Renal cortical epithelial cell (primary cell): Measurements from ENCODE around the gene PLCH2. TPM values are rescaled to one million over a fixed set of nuclear protein-coding genes. Genes with fewer than 3 reads are reported as not detected.

Experiments
- DNase-seq: peaks from one replicate; pipeline ENCODE4 v3.0.0-alpha.2; 2011; ENCODE audit warnings: low read depth
- total RNA-seq: library from RNA; depleted of rRNA; stranded (reverse); fragments of >200 nt; gene quantifications from 2 replicates; pipeline ENCODE4 v1.2.3, GENCODE V29; 2014

PLCH2 gene
- total RNA-seq, 1 donor from 2014 or later = 0.05 TPM

DNA sequence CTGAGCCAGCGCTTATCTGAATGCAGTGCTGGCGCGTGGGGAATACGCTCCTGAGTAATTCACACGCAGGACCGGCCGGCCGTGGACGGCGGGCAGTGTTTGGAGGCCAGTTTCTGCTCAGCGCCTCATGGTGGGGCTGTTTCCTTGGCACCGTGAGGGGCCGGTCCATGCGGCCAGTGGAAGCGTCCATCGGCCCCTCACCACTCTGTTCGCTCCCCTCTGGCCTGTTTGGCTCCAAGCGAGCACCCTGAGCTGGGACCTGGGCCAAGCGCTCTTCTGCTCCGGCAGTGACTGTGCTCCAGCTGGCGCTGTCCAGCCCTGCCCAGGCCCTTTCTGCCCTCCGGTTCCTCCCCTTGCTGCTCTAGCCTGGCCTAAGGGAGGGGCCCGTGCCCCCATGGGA lies 16.3 kb upstream of the PLCH2 start:
- peak; percentile 34 for DNase-seq

DNA sequence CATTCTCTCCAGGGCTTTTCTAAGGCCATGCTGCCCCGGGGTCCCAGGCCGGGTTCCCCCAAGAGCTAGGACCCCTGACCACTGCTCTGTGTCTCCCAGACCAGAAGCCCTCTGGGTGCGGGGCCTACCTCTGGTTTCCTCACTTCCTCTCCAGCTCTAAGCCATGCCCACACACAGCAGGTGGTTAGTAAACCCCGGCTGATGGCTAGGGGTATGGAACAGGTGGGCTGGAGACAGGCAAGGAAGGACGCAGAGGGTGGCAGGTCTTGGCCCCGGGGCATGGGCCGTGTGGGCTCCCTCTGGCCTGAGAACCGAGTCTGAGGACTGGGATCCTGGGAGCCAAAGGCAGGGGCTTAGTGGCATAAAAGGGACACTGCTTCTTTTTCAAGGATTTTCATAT lies 15.9 kb upstream of the PLCH2 start:
- DNase-seq = no peak

DNA sequence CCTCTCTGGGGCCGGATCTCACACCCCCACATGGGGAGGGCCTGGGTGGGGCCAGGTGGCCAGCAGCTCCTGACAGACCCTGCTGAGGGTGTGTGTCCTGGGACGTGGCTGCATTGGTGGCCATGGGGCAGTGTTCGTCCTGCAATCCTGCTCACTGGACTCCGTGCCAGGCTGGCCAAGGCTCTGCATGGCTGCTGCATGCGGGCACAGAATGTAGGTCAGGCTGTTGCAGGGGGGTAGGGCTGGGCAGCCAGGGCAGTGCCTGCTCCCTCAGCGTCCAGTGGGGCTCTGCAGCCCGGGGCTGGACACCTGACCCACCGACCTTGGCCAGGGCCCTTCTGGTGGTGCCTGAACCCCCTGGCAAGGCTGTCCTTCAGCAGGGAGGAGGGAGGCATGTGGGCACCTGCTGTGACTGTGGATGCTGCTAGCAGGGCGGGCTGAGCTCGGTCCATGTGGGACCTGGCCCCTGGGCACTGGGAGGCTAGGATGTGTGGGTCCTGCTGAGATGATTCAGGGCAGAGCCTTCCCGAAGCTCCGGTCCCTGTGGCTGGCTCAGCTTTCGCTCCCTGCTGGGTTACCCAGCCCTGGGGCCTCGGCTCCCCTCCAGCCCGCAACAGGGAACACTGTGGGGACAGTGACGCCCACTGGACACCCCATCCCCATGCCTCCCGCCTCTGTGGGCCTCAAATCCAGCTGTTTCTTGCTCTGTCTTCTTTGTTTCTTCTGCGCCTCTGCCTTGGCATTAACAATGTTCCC lies 14.9 kb upstream of the PLCH2 start:
- DNase-seq = no peak

DNA sequence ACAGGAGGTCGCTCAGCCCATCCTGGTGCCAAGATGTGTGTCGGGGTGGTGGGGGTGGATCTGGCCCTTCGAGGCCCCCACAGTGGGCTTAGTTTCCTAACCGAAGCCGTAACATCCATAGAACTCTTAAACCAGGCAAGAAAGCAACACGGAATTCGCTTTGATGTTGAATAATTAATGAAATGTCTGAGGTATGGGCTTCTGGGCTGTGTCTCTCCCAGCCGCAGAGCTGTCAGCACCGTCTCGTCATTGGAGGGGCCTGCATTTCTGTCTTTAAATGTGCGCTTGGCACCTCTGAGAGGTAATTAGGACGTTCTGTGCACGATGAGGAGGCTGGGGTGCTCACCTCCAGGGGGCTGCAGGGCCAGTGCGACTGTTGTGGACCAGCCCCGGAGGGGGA lies 13.3 kb upstream of the PLCH2 start:
- no peak for DNase-seq

DNA sequence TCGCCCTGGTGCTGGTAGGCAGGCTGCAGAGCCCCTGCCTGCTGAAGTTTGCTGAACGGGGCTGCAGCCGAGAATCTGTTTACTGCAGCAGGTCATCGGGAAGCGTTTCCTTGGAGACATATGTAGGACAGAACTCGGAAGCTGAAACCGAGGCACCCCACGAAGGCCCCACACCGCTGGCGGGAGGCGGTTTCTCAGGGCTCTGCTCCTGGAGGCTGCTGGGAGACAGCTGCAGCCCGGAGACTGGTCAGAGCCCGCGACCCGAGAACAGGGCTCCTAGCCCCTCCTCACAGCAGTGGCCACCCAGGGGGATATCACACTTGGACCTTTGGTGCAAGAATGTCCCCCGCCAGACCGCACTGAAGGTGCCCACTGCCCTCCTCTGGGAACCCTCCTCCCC lies 12.7 kb upstream of the PLCH2 start:
- DNase-seq = no peak

DNA sequence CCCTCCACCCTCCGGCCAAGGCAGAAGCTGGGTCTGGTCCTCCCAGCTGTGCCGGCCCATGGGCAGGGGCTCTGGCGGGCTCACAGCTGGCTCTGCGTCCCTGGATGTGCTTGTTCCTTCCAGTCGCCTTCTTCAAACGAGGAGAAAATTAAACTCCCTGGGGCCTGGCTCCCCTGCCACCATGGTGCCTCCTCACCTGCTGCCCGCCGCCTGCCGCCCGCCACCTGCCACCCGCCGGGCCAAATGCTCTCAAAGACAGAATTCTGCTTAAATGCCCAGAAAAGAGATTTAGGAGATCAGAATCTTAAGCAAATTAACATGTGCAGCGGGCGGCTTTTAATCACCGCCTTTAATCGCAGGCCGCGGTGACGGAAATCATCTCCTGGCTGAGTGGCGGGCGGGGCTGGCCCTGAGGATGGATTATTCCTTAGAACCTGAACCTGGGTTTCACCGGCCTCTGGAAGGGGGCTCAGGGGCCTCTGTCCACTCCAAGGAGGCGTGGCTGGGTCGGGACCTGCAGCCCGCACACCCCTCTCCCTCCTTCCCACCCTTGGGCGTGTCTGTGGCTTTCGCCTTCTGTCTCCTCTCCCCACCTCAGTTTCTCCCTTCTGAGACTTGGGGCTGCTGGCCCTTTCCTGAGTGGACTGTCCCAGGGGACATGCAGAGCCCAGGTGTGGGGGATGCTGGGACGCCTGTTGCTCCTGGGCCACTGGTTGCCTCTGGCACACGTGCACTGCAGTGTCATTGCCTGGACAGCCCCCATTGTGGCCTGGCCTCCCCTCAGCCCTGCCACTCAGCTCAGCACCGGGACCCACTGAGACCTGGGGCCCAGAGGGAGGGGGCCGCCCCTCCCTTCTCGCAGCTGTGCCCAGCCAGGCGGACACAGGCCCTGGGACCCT lies 10.5 kb upstream of the PLCH2 start:
- DNase-seq = no peak

DNA sequence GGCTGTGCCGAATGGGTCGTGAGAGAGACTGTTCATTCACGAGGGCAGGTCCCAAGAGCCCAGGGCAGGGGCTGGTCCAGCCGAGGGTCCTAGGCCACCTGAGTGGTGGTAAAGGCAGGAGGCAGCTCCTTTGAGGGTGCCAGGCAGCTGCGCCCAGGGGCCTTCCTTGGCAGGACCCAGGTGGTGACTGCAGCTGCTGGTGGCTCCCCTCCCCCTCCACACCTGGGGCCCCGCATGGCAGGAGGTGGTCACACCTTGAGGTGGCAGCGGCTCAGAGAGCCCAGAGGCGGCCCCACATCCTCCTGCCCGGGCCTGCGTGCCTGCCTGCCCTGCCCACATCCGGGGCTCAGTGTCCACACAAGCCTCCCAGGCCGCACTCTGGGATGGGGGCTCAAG lies 9.8 kb upstream of the PLCH2 start:
- no peak for DNase-seq

DNA sequence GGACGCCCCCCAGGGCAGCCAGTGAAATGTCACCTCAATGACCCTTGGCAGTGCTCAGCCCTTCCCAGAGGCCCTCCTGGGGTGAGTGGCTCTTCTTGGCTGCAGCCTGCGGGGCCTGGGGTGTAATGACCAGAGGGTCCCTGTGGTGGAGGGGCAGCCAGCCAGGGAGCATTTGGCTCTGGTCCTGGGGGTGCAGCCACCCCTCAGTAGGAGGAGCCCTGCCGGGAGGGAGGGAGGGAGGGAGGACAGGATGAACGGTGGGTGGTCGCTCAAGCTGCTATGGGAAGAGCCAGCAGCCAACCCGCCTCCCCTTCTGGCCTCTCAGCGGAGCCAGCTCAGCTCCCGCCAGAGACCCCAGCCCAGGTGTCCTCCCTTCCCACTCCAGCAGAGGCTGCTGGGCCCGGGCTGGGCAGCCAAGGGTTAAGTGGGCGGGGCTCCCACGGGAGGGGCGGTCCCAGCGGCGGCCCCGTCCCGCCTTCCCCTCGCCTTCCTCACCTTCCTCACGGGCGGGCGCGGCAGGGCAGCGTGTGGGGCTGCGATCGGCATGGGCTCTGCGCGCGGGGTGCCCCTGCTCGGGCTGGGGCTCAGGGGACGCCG lies 9.0 kb upstream of the PLCH2 start:
- no peak for DNase-seq

DNA sequence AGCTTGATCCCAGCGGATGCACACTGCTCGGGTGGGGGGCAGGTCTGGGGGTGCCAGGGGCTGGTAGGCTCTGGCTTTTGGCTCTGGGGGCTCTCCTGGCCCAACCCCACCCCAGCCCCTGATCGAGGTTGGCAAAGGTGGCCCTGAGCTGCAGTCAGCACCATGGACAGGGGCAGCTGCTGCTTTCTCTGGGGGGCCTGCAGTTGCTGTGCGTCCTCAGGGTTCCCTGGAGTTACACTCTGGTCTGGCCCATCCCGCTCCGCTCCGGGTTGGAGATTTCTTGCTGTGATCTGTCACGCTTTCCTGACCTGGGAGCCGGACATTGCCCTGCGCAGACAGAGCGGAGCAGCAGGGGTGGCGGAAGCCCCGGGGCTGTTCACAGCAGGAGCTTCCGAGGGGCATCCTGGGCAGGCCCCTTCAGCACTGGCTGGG lies 8.0 kb upstream of the PLCH2 start:
- DNase-seq = no peak

DNA sequence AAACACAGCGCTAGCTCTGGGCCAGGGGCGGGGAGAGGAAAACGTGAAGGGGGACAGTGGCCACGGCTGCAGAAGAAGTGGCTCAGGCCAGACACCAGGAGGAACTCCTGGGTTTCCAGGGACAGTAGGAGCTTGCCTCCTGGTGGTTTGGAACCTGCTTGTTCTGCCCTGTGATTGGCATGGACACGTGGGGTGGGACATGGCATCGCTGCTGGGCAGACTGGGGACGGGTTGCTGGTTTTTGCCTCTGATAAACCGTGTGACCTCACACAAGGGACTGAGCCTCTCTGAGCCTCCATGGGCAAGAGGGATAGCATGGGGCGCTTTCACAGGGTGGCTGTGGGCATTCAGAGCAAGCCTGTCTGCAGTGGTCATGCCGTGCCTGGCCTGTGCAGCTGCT lies 7.5 kb upstream of the PLCH2 start:
- no peak for DNase-seq

DNA sequence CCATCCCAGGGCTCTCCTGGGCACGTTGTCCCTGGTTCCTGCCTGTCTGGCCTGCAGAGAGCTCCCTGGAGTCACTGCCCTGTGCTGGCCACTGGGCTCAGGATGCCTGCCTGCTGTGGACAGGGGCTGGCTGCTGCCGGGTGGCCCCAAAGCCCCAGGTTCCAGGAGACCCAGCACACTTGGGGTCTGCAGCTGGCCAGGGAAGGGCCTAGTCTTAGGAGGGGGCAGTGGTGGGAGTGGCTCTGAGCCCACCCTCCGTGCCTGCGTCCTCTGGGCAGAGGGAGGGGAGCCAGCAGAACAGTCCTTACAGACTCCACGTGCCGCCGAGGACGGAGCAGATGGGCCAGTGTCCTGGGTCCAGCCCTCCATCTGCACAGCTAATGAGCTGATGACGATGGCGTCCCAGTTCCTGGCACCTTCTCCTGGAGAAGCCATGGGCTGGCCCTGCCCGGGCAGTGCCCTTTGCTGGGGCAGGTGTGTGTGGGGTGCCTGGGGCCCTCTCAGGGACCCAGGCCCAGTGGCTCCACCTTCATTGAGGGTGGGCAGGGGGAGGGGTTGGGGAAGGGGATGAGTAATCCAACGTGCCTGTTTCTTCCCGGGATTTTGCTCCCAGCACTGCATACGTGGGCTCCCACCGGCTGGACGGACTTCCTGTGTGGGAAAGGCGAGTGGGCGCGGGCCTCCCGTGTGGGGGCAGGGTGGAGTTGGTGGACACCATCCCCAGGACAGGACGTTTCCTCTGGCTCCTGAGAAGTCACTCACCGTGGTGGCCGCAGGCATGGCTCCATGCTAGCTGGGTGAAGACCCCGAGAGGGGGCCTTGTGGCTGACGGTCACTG lies 6.8 kb upstream of the PLCH2 start:
- DNase-seq = no peak

DNA sequence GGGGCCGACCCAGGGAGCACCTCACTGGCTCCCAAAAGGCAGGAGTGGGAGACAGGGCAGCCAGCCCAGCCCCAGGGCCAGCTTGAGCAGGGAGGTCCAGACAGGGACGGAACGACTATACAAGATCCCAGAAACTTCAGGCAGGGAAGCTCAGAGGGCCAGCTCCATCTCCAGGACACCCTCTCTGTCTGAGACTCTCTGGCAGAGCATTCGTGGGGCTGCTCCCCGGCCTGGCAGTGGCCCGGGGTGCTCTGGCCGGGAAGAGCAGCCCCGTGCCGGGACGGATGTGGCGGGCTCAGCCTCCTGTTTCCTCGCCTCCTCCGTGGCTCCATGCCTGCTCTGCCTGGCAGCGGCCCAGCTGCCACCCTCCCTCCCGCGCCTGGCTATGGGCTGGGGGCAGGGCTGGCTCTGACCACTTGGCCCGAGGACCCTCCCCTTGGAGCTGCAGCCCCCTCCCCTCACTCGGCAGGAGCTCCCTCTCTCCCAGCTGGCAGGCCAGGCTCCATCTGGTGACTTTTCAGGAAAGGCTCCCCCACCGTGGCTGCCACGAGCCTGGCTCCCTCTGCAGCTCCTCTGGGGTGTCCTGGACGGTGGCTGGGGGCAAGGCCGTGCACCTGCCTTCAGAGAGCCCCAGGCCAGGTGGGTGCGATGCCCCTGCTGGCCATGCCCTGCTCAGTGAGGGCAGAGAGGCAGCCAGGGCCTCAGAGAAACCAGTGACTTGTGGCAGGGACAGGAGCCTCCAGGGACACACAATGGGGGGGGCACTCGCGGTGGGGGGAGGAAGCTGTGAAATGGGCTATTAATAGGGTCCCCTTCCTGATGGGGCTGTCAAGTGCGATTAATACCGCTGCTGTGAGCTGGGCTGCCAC lies 5.6 kb upstream of the PLCH2 start:
- no peak for DNase-seq

DNA sequence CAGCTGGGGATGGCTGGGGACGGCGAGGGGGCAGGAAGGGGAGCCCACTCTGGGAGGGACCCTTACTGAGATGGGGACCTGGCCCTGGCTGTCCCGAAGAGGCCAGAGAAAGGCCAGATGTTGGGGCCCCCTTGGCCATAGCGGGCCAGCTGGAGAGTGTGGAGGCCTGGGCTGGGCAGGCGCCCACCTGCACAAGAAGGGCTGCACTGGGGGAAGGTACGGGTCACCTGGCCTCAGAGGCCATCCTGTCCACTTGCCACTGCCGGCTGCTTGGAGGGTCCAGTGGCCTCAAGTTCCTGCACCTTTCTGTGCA lies 5.0 kb upstream of the PLCH2 start:
- no peak for DNase-seq

DNA sequence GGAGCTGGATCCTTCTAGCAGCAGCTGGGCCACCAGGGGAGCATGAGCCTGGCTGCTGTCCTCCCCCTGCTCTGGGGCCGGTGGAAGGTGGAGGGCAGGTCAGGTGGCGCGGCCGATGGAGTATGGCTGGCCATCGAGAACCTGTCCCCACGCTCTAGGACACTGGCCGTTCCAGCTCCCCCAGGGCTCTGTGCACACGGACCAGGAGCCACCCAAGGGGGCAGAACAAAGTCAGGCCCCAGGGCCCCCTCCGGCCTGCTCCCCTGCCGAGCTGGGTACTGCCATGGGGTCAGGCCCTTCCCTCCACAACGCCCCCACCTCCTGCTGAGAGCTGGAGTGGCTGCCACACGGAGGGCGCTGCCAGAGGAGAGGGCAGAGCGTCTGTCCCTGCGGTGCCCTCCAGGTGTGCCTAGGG lies 4.5 kb upstream of the PLCH2 start:
- no peak for DNase-seq

DNA sequence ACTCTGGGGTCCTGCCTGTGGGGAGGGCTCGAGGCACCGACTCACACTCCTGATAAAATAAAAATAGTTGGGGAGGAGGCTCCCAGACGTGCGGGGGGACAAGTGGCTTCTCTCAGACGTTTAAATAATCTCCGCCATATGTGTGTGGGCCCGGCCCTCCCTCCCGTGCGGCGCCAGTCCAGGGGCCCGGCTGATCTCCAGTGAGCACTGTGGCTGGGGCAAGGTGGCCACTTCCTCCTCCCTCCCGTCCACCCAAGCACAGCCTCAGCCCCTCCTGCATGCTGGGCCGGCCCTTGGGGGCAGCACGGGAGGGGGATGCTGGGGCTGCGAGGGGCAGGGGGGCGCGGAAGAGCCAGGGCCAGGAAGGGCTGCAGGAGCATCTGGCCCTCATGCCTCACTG lies 4.0 kb upstream of the PLCH2 start:
- no peak for DNase-seq

DNA sequence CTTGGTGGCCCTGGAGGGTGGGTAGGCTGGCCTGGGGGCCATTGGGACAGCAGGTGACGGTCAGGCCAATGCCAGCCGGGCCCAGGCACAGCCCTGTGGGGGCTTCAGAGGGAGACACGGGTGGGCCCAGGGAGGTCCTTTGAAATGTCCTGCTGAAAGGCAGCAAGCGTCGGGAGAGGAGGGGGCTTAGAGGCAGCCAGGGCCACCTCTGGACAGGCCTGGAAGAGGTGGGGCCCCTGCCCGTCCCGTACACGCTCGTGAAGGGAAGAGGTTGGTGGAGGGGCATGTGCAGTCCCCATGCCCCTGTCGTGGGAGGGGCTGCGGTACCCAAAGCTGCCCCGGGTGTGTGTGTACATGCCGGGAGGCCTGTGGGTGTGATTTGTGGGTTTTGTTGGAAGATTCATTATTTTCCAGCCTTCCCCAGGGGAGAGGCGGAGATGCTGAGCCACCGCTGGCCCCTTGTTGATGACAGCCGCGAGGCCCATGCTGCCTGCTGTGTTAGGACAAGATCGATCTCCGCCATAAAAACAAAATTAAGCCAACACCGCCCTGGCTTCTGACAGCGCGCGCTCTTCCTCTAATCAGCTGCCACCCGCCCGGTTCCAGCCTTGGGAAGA lies 3.4 kb upstream of the PLCH2 start:
- DNase-seq = no peak

DNA sequence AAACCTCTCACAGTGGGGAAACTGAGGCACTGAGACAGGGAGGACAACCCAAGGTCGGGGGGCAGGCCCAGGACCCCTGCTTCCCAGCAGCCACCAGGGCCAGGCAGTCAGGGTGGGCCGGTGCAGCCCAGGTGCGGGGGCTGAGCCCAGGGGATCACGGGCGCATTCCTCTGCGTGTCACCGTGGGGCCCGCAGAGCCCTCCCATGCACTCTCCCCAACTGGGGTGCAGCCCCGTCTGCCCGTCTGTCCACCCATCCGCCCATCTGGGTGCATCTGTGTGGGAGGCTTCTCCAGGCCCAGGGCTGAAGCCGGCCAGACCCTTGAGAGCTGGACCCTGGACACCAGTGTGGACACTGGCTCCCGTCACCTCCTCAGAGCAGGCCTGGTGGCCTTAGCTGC lies 2.9 kb upstream of the PLCH2 start:
- DNase-seq = no peak

DNA sequence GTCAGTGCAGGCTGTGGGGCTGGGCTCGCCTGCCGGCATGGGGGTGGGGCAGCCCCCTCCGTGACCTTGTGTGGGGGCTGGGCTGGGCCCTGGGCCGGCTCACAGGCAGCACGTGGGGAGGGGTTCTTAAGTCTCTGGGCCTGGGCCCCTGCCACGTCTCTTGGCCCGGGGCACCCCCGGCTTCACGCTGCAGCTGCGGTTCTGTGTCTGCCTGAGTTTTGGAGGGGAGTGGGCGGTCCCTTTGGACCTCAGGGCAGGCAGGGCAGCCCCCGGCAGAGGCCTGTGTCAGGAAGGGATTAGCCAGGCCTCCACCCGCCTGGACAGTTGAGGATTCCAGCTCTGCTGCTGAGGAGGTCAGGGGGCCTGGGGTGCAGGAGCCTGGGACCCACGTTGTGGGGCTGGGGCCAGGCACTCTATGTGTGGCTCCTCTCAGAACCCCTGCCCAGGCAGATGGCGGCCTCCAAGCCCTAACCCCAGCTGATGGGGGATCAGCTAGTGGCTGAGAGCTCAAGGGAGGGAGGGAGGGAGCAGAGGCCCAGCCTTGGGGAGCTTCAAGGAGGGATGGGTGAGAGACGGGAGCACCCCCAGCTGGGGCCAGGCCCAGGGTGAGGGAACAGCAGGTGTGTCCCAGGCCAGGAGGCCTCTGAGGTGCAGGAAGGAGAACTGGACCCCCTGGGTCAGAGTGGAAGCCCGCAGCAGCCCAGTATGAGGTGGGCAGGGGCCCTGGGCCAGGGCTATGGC lies 1.8 kb upstream of the PLCH2 start:
- DNase-seq = no peak

DNA sequence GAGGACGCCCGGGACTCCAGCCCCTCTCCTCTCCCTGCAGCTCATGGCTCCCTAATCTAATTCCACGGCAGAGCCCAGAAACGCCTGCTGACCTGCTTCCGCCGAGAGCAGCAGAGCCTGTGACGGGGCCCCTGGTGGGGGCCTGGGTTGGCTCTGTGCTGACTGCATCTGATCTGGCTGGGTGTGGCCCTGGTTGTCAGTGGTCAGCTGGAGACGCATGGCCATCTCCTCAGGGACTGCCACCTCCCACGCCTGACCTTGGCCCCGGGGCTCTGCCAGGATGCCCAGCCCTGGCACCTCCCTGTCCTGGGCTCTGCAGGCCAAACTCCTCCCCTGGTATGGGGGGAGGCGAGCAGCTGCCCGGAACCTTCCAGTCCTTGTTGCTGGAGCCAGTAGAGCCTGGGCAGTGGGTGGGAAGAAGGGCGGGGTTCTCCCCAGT lies 1.1 kb upstream of the PLCH2 start:
- DNase-seq = peak; percentile 51

DNA sequence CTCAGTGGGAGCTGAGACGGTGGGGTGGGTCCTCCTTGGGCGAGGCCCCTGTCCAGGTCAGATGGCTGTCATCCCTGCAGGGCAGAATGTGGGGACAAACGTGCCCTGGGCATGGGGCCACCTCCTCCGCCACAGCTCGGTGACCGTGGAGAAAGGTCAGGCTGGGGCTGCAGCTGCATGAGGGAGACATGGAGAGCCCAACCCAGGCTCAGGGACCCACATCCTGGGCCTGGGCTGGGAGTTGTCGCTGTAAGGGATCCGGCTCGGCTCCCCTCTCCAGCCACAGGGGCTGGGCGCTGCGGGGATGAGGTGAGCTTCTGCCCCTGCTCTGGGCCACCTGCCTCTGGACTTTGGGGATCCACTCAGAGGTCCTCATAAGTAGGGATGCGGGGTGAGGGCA lies 518 bp upstream of the PLCH2 start:
- DNase-seq = no peak
